Gastrocnemius medialis (tissue), 4 donors: ENCODE data around the gene ATP9B.

Source experiments
- POLR2A ChIP-seq, 2 donors: fragments of 450-650 bp; IDR thresholded peaks; one replicate each; pipeline ENCODE4 v1.6.1; 2017; ENCODE audit warnings: antibody characterized with exemption in 2 of 2, mild to moderate bottlenecking in 2 of 2, moderate library complexity in 2 of 2
- TF ChIP-seq, protein P1 (sequence below), 5 experiments: fragments of 450-650 bp in 3 of 5; fragments of 200-600 bp in 2 of 5; sonication (generic) in 2 of 5; IDR thresholded peaks in 4 of 5; conservative IDR thresholded peaks in 1 of 5; 1 replicate in 4 of 5; 2 replicates in 1 of 5; pipeline ENCODE4 v1.5.1; 2016 to 2019; ENCODE audit warnings: antibody characterized with exemption in 5 of 5, mild to moderate bottlenecking in 3 of 5, moderate library complexity in 3 of 5

DNA sequence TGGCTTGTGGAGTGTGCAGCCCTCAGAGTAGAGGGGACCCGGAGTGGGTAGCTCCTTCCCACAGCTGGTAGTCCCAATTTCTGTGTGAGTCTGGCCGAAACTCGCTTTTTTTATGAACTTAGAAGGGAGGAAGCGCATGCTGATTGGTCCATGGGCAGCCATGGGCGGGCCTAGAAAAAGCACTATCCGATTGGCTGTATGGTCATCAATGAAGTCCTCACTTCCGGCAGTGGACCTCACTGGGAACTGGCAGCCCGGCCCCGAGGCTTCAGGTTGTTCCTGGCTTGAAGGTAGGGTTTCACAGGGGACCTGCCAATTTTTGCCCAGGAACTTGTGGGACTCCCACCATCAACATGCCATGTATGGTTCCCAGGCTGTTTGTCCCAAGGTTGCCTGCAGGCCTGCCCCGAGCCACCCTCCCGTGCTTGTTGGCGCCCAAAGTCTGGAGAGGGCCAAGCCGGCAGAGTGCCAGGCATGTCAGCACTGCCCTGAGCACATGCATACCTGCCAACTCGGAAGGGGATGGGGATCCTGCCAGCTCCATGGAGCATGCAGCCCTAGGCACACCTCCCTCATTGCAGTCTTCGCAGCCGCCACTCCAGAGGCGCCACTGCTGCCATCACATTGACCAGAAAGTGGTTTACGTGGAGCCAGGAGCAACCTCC lies 98.5 kb downstream of the ATP9B start:
- TF ChIP-seq, protein P1, sequence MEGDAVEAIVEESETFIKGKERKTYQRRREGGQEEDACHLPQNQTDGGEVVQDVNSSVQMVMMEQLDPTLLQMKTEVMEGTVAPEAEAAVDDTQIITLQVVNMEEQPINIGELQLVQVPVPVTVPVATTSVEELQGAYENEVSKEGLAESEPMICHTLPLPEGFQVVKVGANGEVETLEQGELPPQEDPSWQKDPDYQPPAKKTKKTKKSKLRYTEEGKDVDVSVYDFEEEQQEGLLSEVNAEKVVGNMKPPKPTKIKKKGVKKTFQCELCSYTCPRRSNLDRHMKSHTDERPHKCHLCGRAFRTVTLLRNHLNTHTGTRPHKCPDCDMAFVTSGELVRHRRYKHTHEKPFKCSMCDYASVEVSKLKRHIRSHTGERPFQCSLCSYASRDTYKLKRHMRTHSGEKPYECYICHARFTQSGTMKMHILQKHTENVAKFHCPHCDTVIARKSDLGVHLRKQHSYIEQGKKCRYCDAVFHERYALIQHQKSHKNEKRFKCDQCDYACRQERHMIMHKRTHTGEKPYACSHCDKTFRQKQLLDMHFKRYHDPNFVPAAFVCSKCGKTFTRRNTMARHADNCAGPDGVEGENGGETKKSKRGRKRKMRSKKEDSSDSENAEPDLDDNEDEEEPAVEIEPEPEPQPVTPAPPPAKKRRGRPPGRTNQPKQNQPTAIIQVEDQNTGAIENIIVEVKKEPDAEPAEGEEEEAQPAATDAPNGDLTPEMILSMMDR (IDR thresholded peaks at IDR 0.05 in 4 of 5, conservative IDR thresholded peaks at IDR 0.05 in 1 of 5): no peak
- TF ChIP-seq POLR2A (IDR thresholded peaks at IDR 0.05): no peak
